Hypothalamus (tissue), 51 donors: ENCODE measurements around the gene GLMN.

Experiments
- DNase-seq, 51 donors: peaks; one replicate each; lab custom pipeline; 2025; lab: John Stamatoyannopoulos, UW

The GLMN gene

GRCh38 chr1:92203105-92203504 lies 95.7 kb downstream of the GLMN start:
- no peak for DNase-seq

DNA sequence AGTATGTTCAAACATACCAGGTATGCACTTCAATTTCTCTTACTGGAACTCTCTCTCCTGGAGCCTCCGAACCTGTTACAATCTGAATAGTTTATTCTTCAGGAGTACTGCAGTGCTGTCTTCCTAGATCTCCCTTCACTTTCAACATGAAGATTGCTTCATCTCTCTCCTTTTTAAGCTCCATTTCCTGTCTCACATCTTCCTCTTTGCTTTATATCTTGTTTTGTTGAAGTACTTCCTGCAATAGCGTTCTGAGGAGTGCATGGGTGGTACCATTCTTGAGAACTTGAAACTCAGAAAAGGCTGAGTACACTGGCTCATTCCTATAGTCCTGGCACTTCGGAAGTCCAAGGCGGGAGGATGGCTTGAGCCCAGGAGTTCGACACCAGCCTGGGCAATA lies 96.8 kb downstream of the GLMN start:
- no peak for DNase-seq
